GM19452 (cell line): ENCODE results near the gene CHTF8.

ENCODE experiments used
- ATAC-seq: cut with Tn5 transposase; IDR thresholded peaks from one replicate; pipeline ENCODE4 v1.9.1; 2021; ENCODE audit not compliant: unreplicated experiment

The CHTF8 gene

DNA sequence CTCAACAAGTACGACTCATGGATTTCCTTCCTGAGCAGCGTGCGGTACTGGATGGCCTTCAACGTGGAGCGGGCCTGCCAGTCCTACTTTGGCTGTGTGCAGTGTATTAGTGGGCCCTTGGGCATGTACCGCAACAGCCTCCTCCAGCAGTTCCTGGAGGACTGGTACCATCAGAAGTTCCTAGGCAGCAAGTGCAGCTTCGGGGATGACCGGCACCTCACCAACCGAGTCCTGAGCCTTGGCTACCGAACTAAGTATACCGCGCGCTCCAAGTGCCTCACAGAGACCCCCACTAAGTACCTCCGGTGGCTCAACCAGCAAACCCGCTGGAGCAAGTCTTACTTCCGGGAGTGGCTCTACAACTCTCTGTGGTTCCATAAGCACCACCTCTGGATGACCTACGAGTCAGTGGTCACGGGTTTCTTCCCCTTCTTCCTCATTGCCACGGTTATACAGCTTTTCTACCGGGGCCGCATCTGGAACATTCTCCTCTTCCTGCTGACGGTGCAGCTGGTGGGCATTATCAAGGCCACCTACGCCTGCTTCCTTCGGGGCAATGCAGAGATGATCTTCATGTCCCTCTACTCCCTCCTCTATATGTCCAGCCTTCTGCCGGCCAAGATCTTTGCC is 17.9 kb downstream of the CHTF8 start:
- ATAC-seq = no peak

DNA sequence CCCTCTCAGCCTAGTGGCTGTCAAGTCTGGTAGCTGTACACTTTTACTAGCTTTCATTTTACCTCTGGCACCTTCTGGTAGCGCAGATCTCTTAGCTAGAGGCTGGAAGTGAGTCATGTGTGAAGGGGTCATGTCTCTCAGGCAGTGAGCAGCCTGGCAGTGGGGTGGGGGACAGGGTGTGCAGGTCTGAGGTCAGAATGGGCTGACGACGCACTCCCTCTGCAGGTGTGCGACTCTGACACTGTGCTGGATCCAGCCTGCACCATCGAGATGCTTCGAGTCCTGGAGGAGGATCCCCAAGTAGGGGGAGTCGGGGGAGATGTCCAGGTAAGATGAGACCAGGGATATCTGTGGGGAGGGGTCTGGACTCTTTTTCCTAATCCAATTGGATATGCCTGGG is 19.2 kb downstream of the CHTF8 start:
- no peak for ATAC-seq

DNA sequence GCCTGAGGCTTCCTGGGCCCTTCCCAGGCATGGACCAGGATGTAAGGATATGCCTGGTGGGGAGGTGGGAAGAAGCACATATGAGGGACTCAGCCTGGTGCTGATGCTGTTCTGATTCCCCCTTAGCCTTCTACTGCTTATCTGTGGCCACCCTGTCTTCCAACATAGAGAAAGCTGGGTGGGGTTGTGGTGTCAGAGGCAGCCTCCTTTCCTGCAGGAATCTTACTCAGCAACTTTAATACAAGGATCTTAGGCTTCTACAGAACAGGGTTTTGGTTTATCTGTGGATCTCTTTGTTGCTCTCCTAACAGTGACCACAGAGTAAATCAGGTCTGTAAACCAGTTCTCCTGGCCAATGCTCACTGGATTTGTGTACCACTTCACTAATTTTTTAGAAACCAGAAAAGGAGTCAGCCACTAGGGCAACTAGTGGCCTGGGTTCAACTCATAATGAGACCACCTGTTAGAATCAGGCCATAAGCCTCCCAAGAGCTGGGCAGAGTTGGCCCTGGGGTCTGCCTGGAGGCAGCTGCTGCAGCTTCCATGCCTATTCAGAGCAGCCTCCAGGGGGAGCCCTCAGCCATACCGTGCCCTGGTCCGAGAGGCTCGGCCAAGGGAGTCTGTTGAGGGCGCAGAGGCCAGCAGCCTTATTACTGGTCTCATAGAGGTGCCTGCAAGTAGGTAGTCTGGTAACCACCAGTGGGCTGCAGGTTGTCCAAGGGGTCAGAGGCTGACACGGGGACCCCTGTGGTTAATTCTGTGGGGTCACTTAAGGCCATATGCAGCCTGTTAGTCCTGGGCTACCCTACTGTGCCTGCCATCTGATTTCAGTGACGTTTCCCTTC is 19.9 kb downstream of the CHTF8 start:
- no peak for ATAC-seq

DNA sequence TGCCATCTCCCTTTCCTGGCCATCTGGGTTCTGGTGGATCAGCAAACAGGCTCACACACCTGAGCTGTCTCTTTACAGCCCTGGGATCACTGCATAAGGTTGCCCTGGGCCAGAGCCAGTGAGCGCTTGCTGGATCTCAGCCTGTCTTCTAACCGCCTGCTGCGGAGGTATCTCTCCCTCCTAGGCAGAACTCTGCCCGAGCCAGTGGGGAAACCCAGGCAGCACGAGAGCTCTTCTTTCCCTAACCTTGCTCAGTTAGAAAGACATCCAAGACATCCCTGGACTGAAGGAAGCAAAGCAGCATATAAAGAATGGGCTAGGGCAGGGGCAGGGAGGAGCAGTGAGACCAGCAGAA is 20.5 kb downstream of the CHTF8 start:
- no peak for ATAC-seq

DNA sequence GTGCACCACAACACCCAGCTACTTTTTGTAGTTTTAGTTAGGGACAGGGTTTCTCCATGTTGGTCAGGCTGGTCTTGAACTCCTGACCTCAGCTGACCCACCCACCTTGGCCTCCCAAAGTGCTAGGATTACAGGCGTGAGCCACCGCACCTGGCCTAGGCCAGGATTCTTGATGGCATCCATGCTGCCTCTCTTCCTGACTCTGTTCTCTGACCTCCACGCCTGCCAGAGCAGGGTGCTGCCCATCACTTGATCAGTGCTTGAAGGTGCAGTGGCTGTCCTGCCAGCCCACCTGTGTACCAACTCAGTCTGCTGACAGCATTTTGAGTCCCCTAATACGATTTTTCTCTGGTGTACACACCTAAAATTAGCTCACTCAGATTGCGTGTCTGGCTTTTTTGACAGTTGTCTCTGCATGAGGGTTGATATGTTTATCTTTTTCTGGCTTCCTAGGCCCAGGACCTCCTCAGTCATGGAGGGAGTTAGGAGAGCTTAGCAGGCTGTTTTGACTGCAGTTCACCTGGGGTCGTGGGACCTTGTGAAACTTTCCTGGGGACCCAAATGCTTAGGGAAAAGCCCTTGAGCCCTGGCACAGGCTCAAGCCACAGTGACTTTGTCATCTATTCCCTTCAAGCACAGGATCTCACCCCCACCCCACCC is 21.0 kb downstream of the CHTF8 start:
- ATAC-seq = no peak

DNA sequence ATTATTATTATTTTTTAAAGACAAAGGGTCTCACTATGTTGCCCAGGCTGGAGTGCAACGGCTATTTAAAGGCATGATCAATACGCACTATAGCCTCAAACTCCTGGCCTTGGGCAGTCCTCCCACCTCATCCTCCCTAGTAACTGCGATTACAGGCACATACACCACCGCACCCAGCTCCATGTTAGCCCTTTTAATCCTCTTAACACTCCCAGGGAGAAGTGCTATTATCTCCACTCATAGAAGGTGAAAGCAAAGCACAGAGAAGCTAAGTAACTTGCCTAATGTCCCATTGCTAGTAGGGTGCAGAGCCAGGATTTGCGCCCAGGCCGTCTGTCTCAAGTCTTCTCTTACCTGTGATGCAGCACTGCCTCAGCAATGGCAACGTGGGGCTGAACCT is 22.0 kb downstream of the CHTF8 start:
- no peak for ATAC-seq

DNA sequence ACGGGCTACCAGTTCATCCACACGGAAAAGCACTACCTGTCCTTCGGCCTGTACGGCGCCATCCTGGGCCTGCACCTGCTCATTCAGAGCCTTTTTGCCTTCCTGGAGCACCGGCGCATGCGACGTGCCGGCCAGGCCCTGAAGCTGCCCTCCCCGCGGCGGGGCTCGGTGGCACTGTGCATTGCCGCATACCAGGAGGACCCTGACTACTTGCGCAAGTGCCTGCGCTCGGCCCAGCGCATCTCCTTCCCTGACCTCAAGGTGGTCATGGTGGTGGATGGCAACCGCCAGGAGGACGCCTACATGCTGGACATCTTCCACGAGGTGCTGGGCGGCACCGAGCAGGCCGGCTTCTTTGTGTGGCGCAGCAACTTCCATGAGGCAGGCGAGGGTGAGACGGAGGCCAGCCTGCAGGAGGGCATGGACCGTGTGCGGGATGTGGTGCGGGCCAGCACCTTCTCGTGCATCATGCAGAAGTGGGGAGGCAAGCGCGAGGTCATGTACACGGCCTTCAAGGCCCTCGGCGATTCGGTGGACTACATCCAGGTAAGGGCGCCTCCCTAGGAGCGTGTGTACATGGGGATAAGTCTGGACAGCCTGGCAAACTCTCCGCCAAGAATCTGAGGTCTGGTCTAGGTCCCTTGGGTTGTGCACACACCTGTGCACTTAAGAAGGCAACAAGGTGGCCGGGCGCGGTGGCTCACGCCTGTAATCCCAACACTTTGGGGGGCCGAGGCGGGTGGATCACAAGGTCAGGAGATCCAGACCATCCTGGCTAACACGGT is 22.7 kb downstream of the CHTF8 start:
- no peak for ATAC-seq

DNA sequence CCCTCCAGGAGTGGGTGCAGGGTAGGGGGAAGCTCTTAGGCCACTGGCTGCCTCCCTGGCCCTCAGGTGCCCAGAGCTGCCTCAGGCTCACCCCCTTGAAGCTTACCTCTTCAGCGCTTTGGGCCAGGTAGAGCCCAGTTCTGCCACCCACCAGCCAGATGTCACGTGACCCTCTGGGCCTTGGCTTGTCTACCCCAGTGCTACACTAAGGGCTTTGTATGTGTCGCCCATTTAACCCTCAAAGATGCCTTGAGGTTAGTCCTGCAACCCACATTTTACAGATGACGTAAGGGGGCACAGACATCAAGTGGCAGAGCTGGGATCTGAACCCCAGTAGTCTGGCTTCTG is 23.5 kb downstream of the CHTF8 start:
- no peak for ATAC-seq

DNA sequence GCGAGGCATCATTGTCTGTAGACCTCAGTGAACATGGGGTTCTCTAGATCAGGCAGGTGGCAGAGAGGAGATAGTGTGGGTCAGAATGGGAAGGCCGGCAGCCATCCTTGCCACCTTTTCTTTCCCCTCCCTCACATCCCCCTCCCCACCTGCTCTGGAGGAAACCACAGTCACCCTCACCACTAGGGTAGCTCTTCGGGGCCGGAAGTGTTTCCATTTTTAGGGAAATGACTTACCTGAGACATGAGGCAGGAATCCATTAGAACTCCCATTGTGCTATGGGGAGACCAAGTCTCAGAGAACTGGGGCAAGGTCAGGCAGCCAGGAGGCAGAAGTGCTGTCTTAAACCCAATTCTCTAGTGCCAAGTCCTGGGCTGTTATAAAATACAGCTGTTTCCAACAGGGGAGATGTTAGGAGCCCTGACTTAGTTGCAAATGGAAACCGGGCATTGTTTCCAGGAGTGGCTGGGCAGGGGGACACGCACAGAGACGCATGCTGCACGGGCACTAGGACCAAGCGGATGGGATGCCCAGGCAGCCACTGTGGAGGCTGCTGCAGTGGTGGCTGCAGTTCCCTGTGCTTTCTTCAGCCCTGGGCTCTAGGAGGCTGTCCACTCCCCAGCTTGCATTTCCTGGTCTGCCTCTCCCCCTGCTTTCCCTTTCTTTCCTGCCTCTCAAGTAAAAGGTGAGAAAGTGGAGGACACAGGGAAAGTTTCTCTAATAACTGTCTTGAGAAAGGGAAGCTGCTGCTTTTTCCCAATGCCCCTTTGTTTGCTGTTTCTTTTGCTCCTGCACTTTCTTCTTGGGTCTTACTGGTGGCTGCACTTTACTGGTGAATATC is 24.1 kb downstream of the CHTF8 start:
- no peak for ATAC-seq

DNA sequence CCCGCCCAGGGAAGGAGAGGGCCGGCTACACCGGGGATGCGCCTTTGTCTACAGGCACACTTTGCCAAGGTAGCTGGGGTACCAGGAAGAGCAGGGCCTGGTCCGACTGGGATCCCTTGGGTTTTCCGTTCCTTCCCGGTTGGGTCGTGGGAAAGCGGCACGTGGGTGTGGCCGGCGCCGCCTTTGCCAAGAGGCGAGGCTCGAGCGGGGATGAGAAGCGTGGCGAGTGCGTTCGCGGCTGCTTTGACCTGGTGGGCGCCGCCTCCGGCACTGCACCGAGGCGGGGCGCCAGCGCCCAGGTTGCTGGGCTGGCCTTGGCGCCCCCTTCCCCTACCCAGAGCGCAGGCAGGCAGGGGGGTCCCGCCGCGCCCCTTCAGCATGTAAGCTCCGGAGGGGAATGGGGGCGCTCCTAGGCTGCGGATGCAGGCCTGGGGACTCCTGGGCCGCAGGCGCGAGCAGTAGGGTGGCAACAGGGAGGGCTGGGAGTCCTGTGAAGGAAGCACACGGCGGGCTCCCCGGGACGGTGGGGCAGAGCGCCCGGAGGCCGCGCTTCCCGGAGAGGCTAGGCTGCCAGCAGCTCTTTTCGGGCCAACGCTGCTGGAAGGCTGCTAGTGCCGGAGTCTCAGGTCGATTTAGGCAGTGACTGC is 24.9 kb downstream of the CHTF8 start:
- no peak for ATAC-seq

DNA sequence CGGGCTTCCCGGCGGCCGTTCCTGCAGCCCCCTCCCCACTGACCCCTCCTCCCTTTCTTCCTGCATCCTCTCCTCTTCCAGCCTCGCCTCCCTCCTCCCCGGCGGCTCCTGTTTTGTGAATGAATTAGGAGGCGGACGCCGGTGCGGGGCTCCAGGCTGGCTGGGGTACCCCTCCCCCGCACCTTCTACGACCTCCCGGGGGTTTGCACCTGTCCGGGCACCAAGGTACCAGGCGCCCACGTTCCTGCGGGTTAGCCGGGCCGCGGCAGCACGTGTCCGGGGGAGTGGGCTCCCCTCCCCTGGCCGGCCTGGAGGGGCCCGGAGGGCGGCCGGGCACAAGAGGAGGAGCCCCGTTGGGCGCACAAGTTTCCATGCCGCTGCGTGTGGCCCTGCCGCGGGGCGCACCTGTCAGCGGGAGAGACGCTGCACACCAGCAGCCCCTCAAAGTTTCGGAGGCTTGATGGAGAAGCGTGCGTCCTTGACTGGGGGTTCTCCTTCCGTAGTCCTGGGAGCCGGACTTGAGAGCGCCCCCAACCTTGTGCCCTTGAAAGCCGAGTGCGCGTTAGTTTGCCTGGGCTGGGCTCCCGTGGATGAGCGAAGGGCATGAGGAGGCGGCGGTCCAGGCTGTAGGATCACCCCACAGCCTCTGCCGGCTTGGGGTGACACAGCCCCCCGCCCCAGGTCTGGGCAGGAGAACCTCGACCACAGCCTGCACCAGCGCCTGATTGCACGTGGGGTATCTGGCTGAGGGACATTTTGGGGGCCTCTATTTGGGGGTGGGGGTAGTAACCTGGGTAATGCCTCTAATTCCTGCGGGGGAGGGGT is 25.7 kb downstream of the CHTF8 start:
- ATAC-seq = no peak

DNA sequence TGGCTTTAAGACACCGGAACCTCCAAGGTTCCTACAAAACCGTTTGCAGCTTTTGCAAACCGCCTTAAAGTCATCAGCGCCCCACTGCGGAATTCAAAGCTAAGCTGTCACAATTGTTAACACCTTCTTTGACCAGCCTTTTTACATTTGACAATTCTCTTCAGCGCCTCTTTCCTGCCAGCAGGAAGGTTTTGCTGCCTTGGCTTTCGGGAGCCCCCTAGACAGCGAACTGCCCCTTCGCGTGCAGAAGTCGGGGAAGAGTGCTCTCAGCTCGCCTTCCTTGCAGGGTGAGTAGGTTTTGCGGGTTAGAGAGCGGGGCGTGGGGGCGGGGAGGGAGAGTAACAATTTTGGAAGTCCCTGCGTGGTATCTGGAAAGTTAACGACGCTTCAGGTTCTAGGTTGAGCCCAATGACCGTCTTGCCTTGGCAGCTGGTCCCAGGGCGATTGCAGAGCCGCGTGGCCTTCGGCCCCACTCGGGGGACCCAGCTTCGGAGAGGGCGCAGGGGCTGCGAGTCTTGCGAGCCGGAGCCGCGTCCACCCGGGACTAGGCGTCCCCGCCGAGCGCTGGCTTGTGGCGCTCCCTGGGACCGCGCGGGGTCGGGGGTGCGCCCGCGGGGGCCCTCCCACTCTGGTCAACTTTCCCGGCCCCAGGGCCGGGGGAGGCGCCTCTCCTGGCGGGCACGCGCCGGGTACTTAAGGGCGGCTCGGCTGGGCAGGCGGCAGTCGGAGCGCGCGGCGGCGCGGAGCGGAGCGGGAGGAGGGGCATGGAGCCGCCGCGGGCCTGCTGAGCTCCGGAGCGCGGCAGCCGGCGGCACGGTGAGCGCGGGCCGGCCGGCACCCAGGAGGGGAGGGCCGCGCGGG is 26.7 kb downstream of the CHTF8 start, which contains the start of gene HAS3:
Gene HAS3, plus strand, starts transcription at position 153 of the 861 bp plus-strand sequence. CDS start 3,743 bp downstream, outside the sequence.
- no peak for ATAC-seq

DNA sequence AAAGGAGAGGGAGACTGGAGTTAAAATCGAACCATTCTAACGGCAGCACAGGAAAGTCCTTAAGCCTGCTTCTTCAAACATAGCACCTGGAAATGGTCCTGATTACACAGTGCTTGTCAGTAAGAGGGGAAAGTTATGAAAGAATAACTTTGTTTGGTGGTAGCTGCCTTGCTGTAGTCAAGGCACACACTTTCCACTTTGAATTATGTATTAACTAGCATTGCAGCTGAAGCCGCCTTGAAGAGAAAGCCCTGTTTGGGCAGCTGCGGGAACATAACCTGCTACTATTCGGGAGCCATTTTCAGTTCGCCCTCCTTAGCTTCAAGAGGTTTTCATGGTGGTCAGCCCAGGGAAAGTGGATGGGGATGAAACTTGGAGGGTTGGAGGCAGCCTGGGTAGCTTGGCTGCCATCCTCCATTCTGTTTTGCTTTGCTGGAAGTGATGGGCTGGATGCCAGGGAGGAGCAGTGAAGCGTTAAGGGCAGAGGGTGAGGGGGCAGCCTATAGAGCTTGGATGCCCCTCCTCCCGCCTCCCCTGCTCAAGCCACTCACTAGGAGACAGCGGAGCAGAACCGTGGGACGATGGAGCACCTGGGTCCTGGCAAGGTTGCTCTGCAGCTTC is 32.2 kb downstream of the CHTF8 start:
- ATAC-seq = no peak

DNA sequence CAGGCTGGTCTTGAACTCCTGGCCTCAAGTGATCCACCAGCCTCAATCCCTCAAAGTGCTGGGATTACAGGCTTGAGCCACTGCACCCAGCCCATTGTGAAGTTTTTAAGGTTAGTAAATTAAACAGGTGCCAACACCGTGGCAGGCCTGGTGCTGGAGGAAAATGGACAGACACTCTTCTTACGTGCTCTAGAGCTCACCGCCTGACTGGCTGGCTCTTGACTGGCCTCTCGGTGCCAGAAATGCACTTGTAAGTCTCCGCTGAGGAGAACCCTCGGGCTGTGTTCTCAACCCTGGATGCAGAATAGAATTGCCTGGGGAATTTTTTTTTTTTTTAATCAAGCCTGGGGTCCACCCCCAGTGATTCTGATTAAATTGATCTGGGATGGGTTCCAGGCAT is 37.2 kb downstream of the CHTF8 start:
- ATAC-seq = no peak

DNA sequence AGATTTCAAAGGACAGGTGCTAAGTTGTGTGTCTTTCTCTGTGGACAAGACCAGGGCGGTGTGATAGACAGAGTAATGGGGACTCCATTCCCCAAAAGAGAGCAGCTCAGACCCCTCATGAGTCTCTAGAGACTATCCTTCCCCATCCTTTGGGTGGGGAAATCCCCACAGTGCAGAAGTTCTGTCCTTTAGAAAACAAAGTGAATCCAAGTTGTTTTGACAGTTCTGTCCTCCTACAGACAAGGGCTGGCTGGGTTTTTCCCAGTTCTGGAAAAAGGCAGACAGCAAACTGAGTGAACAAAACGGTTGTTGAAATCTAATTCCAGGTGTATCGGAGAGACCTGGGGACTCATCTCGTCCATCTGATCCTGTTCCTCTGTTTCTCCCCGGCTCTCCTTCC is 37.9 kb downstream of the CHTF8 start:
- ATAC-seq = no peak

DNA sequence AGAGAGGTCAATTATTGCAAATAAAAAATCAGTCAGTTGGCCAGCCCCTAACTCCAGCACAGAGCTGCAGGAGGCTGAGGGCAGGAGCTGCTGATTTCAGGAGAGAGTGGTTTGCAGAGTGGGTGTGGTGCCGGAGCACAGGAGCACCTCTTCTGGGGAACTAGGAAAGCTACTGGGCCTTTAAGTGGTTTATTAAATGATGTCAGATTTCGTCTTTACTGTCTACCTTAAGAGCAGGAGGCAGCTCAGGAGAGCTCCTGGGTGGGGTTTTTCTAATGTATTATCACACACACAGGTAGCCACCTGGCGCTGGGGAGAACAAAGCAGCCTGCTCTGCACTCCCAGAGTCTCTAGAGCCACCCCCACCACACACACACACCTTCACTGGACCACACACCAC is 38.4 kb downstream of the CHTF8 start:
- ATAC-seq = no peak

DNA sequence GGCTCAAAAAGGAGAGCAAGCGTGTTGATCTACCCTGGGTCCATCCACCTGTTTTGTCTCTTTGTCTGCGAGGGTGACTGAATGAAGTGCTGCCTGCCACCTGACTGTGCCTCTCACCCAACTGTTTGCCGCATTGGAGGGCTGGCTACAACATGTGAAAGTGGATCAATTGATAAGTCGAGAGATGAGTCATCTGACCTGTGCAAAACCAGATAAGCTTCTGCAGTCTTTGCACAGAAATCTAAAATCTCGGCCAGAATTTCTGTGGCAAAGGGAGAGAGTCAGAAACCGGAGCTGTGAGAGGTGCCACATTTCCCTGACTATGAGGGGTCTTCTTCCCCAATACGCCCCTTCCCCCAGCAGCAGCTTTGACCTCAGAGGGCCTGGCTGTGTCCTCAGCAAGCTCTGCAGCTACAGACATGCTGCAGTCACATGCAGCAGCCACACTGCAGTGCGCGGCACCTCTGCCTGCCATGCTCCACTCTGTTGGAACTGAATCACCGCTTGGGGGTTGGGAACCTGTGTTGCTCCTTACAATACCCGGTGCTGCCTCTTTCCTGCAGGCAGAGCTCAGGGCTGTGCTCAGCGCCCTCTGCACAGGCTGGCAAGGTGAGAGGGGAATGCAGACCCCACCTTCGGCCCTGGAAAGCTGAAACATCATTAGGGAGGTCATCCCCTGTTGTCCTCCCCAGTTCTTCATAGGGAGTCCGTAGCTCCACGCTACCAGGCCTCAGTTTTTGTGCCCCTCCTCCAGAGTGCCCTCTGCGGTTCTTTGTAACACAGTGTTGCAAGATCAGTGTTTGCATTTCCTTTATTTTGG is 43.1 kb downstream of the CHTF8 start:
- no peak for ATAC-seq
